ENCODE results near the gene BOD1L1. TPM values are rescaled to one million over a fixed set of nuclear protein-coding genes. Genes with fewer than 3 reads are reported as not detected.

BOD1L1 gene
- total and polyA plus RNA-seq, 2 donors (not counting 1 experiment from before 2014, with no cell fraction given) = 20.2 to 109 TPM

DNA sequence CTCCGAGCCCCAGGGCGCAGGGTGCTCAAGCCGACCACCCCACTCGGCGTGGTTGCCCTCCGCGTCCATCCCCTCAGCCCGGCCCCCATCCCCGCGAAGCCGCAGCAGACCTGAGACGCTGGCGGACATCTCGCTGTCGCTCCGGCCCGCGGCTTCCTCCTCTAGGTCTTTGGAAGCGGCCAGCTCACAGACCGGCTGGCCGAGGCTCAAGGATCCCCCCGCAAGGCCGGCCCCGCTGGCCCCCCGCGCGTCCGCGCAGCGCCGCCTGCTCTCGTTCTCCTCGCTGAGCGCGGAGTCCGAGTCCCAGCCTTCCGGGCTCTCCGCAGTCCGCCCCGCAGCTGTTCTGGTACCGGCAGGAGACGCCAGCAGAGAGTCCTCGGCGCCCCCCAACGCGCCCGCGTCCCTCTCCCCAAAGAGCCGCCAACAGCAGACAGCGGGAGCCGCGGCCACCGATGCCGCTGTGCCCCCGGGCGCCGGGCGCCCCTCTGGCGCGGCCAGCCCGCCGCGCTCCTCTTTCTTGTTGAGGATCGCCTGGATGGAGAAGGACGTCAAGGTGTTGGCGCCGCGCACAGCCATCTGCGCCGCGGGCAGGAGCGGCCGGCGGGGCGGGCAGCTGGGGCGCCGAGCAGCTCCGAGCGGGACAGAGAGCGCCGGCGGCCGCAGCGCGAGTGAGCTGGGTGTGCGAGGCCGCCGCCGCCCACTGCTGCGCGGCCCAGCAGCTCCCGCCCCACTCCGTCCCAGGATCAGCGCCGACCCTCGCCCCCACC, 83.5 kb downstream of the BOD1L1 start, which contains the start of gene NKX3-2:
Gene NKX3-2 (minus strand): TSS at position 670 of the 767 bp plus-strand sequence. CDS start 94 bp downstream, at position 576.
- Histone ChIP-seq H3K27ac (ENCODE audit: low read length in 2 of 2) (no peak within 1 kb of the TSS), H4K20me1 (ENCODE audit: control insufficient read depth, insufficient read depth, low read length, poor library complexity, severe bottlenecking) (no peaks in the 10 kb centered on the region), H3K4me1 (ENCODE audit: control insufficient read depth in 2 of 2, insufficient read depth in 2 of 2, low read length in 2 of 2) (peaks cover 79 to 85% of the 10 kb centered on the region in 2 donors), H2AFZ (ENCODE audit: insufficient read depth, low read depth, low read length, poor library complexity, severe bottlenecking) (peak within 1 kb of the TSS; percentile 66), H3K9me3 (ENCODE audit: control extremely low read depth in 1 of 3, control insufficient read depth in 2 of 3, insufficient read depth in 1 of 3, low read length in 2 of 3) (peaks cover 2 to 75% (median 36%) of the 10 kb centered on the region in 3 donors), H3K27me3 (replicated peaks in 1 of 4; ENCODE audit: control extremely low read depth in 1 of 4, control insufficient read depth in 3 of 4, insufficient read depth in 4 of 4, low read length in 3 of 4) (peaks cover 2 to 93% (median 80%) of the 10 kb centered on the region in 4 experiments), H3K4me3 (ENCODE audit: control extremely low read depth in 1 of 5, extremely low read depth in 1 of 5, insufficient read depth in 1 of 5, low read depth in 2 of 5, low read length in 4 of 5) (peak within 1 kb of the TSS in 4 of 5 experiments; percentile 31 to 59 (median 46)), H3K79me2 (ENCODE audit: control insufficient read depth, insufficient read depth, low read length) (no peaks in the 10 kb centered on the region), H3K4me2 (replicated peaks; ENCODE audit: low read depth, low read length, poor library complexity, severe bottlenecking) (peak within 1 kb of the TSS; percentile 81), H3K36me3 (replicated peaks in 1 of 2; ENCODE audit: control extremely low read depth in 1 of 2, control insufficient read depth in 1 of 2, extremely low read depth in 1 of 2, insufficient read depth in 2 of 2, low read length in 1 of 2) (no peaks in the 10 kb centered on the region), H3K9ac (ENCODE audit: low read length) (peak within 1 kb of the TSS; percentile 30)
- Mint-ChIP-seq H3K27ac (peak within 1 kb of the TSS; percentile 67), H3K27me3 (peaks cover 59% of the 10 kb centered on the region), H3K9me3 (ENCODE audit: insufficient read depth) (no peaks in the 10 kb centered on the region), H3K4me1 (peaks cover 48% of the 10 kb centered on the region), H3K4me3 (peak within 1 kb of the TSS; percentile 85)
- ATAC-seq (ENCODE audit: low read depth) = no peak
- 3% methylated on average over 96 of the region's 96 CpGs for whole genome bisulfite sequencing (ENCODE audit: insufficient coverage)
- CTCF ChIA-PET = interaction anchor here (0.9 to 2.0 kb wide), 2 partner anchors 13 to 817 kb away, joined by 4 to 8 read pairs; no protein-coding TSS in a partner anchor
- TF ChIP-seq, protein P1, sequence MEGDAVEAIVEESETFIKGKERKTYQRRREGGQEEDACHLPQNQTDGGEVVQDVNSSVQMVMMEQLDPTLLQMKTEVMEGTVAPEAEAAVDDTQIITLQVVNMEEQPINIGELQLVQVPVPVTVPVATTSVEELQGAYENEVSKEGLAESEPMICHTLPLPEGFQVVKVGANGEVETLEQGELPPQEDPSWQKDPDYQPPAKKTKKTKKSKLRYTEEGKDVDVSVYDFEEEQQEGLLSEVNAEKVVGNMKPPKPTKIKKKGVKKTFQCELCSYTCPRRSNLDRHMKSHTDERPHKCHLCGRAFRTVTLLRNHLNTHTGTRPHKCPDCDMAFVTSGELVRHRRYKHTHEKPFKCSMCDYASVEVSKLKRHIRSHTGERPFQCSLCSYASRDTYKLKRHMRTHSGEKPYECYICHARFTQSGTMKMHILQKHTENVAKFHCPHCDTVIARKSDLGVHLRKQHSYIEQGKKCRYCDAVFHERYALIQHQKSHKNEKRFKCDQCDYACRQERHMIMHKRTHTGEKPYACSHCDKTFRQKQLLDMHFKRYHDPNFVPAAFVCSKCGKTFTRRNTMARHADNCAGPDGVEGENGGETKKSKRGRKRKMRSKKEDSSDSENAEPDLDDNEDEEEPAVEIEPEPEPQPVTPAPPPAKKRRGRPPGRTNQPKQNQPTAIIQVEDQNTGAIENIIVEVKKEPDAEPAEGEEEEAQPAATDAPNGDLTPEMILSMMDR (IDR thresholded peaks at IDR 0.05) = no peak
- peak; percentile 95 for TF ChIP-seq EZH2 (IDR thresholded peaks at IDR 0.05; ENCODE audit: borderline replicate concordance, insufficient read depth, low read depth, low read length, poor library complexity, severe bottlenecking)
- POLR2A ChIA-PET = interaction anchor here (0.6 kb wide), 1 partner anchor 20 kb away, joined by 4 read pairs; no protein-coding TSS in a partner anchor
- intact Hi-C loops (cut with micrococcal nuclease) = loop anchor here (2.0 kb wide), 1 partner anchor 15 kb away; no protein-coding TSS in a partner anchor
- peak; percentile 63 for DNase-seq

All from B cell (primary cell).